GM18519 (cell line): ENCODE data around the gene USP1.

Experiments
- ATAC-seq: cut with Tn5 transposase; IDR thresholded peaks from one replicate; pipeline ENCODE4 v1.9.1; 2021; ENCODE audit warnings: mild to moderate bottlenecking, moderate library complexity; ENCODE audit not compliant: unreplicated experiment, low FRiP score

The USP1 gene

DNA sequence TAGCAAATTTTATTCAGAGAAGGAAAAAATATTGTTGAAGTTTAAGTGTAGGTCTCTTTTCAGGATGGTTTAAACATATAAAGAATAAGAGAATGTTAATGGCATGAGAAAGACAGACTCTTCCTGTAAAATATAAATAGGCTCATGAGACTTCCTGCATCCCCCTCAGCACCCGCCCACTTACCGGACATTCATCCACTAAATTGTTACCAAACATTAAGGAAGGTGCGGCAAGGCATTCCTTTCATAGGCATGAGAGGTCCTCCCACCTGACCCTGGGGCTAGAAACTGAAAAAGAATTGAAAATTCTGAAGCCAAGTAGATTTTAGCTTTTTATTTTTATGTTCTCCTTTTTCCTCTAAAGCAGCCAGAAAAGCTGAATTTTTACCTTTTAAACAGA lies 10.6 kb upstream of the USP1 start:
- ATAC-seq: no peak

DNA sequence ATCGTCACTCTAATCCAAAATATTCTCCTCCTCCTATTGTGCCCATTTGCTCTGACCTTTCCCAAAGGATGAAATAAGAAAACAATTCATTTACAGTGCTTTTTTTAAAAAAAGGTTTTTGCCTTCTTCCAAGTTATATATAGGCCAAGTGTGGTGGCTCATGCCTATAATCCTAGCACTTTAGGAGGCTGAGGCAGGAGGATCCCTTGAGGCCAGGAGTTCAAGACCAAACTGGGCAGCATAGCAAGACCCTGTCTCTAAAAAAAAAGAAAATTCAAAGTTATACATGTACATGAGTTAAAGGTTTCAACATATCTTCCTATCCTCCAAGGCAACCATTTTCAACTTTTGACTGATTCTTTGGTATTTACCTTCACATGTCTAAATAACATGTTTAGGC lies 10.1 kb upstream of the USP1 start:
- no peak for ATAC-seq

DNA sequence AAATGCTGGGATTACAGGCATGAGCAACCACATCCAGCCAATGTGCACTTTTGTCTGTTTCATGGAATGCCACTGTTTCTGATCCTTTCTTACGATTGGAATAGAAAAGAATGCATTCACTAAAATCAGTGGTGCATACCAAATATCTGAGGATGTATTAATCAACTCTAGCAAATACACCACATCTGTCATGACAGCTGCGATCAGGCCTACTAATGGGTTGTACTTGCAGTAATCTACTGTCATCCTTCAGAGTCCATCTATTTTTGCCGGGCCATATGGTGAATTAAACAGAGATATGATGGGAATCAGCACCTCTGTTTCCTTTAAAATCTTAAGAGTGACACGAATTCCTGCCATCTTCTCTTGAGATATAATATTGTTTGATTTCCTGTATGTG lies 8.5 kb upstream of the USP1 start:
- no peak for ATAC-seq

DNA sequence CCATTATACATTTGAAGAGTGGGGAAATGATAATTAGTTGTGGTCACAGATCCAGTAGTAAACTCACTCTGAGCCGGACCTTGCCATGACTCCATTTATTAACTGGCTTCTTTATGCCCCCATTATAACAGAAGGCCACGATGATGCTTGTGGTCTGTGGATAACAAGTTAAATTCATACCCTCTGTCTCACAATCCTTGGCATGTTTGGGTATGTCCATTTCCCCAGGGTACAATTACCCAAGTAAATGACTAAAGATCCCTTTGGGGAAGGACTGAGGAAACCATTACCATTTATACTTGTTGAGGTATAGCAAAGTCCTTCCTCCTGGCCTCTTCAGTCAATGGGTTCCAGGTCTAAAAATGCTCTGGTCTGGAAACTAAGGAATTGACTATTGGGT lies 7.3 kb upstream of the USP1 start:
- no peak for ATAC-seq

DNA sequence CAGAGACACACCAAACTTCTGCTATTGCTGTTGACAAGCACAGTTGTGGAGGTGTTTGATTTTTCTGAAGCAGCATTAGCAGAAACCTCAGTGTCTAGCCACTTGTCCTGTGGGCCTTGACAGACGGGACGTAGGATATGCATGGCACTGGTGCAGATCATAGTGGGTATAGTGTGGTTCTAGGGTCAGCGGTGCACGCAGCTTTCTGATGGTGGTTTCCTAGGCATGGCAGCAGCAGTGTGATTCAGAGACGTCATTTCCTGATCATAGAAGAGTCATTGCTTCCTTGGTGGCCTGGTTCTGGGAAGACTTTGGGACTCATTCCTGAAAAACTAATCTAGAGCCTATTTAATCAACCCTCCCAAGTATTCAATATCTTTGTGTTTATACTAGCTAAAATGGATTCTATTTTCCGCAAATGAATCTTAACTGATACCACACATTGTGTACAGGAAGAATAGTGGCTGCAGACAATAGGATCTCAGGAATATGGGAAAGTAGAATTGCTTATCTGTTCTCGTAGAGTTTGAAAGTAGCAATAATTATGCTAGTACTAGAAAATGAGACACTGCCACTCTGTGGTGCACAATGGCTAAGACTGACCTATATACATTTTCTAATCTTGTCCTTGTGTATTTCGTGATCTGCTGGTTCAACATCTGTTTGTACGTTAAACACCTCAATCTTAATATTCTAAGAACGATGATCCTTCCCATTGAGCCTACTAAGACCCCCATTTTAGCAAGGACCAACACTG lies 2.8 kb upstream of the USP1 start:
- ATAC-seq: no peak

DNA sequence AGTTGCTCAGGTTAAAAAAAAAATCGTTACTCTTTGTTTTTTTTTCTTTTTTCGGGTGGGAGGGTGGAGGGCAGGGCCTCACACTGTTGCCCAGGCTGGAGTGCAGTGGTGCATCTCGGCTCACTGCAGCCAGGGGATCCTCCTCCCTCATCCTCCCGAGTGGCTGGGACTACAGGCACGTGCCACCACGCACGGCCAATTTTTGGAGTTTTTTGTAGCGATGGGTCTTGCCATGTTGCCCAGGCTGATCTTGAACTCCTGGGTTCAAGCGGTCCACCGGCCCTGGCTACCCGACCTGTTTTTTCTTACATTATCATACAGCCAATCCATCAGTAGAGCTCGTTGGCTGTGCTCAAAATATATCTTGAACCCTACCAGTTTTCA lies 2.2 kb upstream of the USP1 start:
- no peak for ATAC-seq

DNA sequence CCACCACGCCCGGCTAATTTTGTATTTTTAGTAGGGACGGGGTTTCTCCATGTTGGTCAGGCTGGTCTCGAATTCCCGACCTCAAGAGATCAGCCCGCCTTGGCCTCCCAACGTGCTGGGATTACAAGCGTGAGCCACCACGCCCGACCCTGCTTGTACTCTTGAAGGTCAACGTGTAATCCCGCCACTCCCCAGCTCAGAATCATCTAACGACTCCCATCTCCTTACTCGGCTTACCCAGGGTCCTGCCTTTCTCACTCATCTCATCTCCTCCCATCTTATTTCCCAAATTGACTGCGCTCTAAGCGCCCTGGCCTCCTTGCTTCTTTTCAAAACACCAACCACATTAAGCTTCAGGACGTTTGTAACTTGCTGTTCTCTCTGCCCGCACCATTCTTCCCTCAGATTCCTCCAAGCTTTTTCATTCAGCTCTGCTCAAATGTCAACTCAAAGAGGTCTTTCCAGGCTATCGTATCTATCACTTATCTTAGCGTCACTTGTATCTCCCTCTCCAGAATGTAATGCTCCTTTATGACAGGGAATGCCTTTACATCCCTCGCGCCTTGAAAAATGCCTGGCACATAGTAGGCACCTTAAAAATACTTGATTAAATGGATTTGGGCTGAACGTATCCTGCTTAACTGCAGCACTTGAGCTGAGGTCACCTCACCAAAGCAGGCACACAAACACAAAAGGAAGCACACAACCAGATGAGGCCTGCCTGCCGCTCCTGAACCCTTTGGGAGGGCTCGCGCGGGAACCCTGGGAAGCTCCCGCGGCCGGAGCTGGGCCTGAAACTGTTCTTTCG lies 1.4 kb upstream of the USP1 start:
- no peak for ATAC-seq

DNA sequence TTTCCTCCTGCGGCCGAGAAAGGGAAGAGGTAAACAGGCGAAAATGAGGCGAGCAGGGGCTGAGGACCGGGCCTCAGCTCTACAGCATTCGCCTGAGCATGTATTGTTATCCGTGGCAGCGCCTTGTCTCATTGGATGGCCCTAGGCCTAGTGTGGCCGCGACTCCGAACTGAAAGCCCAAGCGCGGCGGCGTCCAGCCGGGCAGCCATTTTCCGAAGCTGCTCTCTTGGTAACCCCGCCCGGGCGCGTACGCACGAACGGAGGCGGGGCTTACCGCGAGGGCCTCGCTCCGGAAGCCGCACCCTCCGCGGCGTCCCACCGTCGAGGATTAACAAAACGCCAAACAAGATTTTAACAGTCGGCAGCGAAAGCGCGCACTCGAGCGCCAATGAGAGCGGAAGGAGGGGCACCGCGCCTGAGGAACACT lies 797 bp upstream of the USP1 start:
- peak; percentile 70 for ATAC-seq

DNA sequence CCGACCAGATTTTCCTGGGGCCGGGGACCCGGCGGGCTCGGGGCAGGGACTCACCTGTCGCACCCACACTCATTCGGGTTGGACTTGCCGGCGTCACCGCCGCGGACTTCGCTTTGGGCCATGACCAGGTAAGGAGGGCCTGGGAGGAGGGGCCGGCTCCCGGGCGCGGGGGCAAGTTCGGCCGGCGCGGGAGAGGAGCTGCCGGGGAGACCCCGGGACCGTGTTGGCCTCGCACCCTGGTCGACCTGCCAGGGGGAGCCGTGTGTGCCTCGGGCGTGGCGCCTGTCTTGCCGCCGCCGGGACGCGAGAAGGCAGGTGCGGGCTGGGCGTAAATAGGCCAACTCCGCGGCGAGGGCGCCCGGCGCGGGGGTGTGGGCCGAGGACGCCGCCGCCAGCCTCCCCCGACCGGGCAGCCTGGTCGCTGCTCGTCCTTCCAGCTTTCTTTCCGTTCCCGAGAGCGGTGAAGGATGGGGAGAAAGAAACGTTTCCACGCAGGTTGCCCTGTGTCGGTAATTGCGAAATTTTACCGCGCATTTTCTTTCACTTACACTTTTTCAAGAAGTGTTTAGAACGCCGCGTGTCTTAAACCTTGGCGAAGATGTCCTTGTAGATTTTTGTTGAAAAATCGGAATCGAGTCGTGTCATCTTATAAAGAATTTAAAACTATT lies 558 bp downstream of the USP1 start:
- ATAC-seq: no peak

DNA sequence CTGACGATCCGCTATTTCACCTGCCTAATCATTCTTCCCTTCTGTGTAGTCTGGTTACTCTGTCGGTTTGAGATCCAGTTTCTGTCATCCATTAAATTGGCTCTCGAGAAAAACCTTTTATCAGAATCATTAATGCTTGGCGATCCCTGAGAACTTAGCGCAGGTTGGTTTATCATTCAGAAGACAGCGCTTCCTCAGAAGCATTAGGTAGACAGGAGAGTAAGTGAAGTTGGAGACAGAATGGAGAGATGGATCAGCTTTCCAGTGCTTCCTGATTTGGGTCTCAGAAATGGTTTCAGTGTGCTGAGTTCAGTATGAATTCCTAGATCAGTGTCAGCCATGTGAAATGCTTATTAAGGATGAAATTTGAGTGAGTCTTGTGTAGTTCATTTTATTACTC lies 1.3 kb downstream of the USP1 start:
- no peak for ATAC-seq

DNA sequence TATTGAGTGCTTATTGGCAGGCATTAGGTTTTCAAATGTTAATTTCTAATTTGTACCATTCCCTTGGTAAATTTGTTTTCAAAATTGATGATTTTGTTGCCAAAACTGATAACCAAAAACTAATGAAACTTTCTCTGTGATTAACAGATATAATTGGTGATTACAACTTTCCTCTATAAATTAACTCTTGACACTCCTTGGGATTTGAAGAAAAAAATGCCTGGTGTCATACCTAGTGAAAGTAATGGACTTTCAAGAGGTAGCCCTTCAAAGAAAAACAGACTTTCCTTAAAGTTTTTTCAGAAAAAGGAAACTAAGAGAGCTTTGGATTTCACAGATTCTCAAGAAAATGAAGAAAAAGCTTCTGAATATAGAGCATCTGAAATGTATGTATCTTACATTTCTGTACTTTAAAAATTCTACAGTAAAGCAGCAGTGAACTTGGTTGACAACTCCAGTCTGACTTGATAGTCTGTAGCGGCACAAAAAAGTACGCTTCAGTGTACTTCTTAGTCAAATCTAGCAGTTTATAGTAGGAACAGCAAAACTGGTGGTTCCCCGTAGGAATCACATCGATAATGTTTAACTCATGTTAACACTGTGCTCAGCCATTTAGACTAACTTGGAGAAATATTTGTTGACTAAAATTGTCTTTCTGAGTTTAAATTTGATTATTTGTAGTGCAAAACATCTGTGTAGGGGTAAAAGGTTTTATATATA lies 3.0 kb downstream of the USP1 start:
- peak; percentile 25 for ATAC-seq

DNA sequence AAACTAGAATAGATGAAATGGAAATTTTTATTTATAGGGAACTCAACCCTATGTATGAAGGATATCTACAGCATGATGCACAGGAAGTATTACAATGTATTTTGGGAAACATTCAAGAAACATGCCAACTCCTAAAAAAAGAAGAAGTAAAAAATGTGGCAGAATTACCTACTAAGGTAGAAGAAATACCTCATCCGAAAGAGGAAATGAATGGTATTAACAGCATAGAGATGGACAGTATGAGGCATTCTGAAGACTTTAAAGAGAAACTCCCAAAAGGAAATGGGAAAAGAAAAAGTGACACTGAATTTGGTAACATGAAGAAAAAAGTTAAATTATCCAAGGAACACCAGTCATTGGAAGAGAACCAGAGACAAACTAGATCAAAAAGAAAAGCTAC lies 7.9 kb downstream of the USP1 start:
- ATAC-seq: no peak

DNA sequence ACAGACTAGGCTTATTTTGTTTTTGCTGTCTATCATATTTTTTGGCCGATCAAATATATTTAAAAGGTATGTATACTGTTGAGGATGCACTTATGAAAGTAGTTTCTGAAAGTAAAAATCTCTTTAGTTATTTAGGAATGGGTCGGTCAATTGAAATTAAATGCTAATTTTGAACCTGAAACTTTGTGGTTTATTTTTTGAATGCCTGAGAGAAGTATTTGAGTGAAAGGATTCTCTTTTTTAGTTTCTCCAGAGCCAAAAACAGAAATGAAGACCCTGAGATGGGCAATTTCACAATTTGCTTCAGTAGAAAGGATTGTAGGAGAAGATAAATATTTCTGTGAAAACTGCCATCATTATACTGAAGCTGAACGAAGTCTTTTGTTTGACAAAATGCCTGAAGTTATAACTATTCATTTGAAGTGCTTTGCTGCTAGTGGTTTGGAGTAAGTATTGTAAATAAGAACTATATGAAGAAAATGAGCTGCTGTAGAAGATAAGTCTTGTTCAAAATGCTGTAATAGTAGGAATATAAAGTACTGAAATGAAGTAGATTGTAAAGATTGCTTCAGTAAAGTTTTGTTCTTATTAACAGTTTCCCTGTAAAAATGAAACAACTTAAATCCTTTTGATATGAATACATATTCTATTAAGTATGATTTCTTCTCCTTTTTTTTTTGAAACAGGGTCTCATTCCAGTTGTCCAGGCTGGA lies 11.5 kb downstream of the USP1 start:
- ATAC-seq: no peak

DNA sequence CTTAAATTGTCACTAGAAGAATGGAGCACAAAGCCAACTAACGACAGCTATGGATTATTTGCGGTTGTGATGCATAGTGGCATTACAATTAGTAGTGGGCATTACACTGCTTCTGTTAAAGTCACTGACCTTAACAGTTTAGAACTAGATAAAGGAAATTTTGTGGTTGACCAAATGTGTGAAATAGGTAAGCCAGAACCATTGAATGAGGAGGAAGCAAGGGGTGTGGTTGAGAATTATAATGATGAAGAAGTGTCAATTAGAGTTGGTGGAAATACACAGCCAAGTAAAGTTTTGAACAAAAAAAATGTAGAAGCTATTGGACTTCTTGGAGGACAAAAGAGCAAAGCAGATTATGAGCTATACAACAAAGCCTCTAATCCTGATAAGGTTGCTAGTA lies 13.5 kb downstream of the USP1 start:
- no peak for ATAC-seq

DNA sequence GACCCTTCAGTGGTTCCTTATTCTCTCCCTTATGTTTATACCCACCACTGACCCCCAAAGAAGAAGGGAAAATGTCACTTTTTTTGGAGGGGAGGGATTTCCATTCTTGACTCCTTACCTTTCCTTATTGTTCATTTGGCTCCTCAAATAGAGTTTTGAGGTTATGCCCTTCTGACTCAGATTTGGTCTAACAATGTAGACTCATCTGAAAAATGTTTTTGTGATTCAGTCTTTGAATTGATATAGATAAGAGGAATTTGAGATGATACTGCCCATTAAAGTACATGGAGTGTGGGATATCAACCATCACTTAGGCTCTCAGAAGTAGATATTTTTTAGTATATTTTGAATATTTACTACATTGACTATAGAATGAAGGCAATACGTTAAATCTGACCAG lies 16.1 kb downstream of the USP1 start:
- no peak for ATAC-seq

DNA sequence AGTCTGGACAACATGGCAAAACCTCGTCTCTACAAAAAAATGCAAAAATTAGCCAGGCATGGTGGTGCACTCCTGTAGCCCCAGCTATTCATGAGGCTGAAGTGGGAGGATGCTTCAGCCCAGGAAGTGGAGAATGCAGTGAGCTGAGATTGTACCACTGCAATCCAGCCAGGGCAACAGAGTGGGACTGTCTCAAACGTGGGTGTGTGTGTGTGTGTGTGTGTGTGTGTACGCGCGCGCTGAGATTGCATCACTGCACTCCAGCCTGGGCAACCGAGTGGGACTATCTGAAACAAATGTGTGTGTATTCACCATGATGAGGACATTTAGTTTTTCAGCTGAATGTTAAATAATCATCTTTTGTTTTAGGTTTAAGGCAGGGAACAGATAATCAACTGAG lies 21.1 kb downstream of the USP1 start:
- no peak for ATAC-seq

DNA sequence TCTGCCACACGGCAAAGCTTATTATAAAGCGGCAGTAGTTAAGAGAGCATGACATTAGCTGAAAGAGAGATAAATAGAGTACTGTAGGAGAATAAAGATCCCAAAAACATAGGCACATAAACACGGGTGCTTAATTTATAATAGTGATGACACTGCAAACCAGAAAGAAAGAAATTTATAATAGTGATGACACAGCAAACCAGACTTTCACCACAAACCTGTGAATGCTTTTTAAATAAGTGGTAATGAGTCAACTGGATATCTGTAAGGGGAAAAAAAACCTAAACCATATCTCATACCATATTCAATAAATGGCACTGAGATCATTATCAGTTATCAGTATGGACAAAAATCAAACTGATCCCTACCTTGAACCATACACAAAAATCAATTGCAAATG lies 25.5 kb downstream of the USP1 start:
- no peak for ATAC-seq

DNA sequence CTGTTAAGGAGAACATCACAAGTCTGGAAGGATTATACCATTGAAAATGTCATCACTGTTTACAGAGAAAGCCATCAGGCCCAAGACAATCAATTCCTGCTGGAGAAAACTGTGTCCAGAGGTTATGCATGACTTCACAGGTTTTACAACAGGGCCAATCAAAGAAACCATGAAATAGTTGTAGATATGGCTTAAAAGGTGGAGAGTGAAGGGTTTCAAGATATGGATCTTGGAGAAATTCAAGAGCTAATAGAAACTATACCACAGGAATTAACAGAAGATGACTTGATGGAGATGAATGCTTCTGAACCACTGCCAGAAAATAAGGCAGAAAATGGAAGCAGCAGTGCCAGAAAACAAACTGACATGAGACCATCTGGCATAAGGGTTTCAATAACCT lies 30.2 kb downstream of the USP1 start:
- ATAC-seq: no peak

DNA sequence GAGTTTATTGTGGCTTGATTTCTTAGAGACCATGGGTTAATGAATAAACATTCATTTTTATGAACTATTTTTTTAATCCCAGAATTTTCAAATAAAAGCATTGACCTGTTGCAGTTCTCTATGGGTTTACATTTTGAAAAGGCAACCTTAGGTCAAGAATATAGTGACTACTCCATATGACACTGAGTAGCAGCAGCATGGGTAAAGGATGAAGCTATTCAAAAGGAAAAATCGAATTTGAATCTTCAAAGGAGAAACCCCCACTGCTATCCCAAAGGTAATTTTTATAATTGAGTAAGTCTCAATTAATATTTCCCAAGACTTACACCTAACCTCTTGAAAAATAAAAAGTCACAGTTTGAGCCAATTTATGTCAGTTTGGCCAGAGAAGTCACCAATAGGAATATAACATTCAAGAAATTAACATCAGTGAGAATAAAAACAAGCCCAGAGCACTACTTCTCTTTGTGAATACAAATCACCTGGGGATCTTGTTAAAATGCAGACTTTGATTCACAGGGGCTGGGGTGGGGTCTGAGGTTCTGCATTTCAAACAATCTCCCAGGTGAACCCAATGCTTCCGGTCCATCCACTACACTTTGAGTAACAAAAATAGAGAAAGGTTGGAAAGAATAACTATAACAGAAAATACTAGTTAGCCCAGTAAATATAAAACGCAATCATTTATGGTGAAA lies 39.8 kb downstream of the USP1 start:
- ATAC-seq: no peak

DNA sequence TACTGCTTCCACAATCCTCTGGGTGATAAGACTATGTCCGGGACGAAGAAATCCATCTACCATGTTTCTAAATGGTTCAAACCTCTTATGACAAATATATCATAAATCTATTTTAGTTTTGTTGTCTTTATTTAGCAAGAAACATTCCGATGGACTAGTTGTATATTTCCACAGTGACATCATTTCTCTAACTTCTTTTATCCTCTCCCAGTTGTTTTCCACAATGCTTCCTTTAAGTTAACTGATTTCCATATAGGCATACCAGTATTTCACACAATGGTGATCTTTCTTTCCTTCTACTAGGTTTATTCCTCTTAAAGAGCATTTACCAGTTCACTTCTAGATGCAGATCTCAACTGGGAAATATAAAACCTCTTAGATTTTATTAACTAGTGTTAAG lies 44.8 kb downstream of the USP1 start:
- no peak for ATAC-seq
